Right kidney (tissue), 1 donor: ENCODE data around the gene NELL1.

ENCODE experiments used
- DNase-seq: peaks from one replicate; pipeline ENCODE4 v3.0.0-alpha.2; 2016

Gene NELL1

GRCh38 chr11:21495879-21496278 is 826.5 kb downstream of the NELL1 start:
- DNase-seq: no peak

- no peak for DNase-seq
These were observed 831.9 kb downstream of the NELL1 start for GRCh38 chr11:21501245-21501644.

DNA sequence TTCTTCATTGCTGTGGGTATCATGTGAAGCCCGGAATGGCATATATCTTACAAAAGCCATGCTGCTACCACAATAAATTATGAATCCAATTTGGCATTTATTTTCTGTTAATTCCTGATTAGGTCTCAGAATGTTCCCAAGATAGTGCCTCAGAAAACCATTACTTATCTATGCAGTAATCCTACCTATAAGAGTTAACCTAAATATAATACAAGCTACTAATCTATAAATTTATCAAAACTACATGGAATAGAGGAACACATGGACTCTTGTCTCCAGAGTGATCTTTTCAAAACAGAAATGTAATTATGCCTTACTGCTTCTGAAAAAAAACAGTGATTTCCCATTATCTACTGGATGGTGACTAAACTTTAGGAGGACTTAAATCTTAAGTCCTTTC is 835.7 kb downstream of the NELL1 start:
- DNase-seq: no peak

DNA sequence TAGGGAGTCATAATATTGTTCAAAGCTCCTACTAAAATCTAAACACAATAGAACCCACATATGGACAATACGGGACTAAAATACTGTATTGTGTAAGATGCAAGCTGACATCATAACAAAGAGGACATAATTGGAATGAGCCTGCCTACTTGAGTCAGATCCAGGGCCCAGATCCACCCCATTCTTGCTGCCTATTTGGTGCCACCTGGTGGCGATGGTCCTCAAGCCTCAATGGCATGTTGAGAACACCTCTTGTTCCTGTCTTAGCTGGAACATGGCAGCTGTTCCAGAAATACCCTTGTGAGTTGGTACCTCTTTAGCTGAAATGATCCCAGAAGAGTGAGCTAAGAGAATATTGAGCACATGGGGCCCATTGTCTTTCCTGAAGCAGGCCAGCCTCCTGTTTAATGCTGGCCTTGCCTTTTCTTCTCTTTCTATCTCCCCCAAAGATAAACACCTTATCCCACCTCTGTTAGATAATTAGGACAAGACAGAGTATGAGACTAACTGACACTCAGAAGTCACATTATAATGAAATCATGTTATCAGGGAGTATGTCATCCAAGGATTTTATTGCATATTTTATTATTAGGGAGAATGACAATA is 842.6 kb downstream of the NELL1 start:
- DNase-seq: peak; percentile 8

GRCh38 chr11:21514316-21514715 is 844.9 kb downstream of the NELL1 start:
- no peak for DNase-seq

- no peak for DNase-seq
These were observed 850.9 kb downstream of the NELL1 start for GRCh38 chr11:21520244-21520643.

DNA sequence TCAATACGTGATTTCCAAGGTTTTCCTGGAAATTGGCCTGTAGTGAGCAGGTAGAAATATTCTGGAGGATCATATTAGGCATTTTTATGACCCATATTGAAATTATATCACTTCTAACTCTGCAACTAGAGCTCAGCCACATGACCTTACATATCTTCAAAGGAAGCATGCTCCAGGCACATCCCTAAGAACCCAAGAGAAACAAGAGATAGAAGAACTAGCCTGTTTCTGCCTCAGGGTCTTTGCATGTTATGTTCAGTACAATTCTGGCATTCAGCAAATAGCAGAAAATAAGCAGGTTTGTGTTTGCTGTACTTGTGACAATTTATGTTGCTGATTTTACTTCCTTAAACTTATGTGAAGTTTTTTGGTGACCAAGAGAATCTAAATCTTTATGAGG is 859.8 kb downstream of the NELL1 start:
- no peak for DNase-seq

DNA sequence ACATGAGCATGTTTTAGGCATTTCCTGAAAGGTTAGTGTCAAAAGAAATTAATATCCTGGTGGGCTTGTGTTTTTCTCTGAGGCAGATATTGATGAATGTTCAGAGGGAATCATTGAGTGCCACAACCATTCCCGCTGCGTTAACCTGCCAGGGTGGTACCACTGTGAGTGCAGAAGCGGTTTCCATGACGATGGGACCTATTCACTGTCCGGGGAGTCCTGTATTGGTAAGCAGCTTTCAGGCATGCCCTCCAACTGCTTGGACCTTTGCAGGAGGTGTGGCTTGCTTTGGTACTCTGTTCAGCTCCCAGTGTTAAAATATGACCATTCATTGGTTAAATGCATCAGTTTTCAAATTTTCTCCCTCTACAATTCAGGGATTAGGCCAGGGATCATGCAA is 864.9 kb downstream of the NELL1 start:
- no peak for DNase-seq

DNA sequence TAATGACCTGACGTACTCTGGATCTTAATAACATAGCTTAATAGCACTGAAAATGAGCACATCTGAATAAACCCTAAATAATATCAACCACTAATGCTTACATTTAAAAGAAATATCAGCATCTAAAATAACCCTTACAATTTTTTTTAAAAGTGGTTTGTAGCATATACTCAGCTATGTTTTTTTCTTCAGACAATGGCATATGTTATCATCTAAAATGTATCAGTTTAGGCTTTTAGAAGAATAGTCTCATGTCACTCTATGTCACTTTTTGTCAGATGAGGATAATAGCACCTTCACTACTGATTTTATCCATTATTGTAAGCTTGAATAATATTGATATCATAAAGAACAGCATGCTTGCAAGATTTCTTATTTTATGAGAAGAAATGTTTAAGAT is 868.6 kb downstream of the NELL1 start:
- no peak for DNase-seq

DNA sequence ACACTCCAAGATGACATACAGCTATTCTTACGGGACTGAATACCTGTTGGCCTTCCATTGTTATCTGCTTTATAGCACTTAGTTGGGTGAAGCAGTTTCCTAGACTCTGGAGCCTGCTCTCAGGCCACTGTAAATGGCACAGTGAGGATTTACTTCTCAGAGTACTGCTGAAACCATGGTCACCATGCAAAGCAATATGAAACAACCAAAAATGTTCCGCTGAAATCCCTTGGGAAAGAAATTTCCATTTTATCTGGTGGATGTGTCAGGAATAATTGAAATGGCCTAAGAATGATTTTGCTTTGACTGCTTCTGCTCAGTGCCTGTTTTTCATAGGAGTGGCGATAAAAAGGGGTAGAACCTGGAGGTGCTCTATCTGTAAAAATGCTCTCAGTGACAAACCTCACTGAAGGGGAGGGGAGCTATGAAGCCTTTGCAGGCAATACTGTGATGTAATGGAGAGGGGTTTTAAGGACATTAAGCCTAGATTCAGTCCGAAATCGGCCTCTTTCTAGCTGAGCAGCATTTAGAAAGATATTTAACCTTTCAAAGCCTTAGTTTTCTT is 871.9 kb downstream of the NELL1 start:
- no peak for DNase-seq

- no peak for DNase-seq
These were observed 874.5 kb downstream of the NELL1 start for GRCh38 chr11:21543901-21544300.

DNA sequence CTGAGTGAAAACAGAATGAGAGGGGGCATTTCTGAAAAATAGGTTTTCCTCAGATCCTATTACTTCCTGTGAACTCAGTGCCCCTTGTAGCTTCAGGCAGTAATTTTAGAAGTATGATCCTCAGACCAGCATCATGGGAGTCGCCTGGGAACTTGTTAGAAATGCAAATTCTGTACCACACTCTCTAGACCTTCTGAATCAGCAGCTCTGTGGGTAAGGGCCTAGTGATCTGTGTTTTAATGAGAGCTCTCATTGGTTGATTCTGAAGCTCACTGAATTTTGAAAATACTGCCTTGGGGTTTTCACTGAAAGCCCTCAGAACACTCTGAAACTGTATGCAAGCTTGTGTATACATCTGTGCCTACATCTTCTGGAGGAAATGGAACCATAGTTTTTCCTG is 876.3 kb downstream of the NELL1 start:
- DNase-seq: no peak

- DNase-seq: no peak
These were observed 877.3 kb downstream of the NELL1 start for GRCh38 chr11:21546703-21547102.

DNA sequence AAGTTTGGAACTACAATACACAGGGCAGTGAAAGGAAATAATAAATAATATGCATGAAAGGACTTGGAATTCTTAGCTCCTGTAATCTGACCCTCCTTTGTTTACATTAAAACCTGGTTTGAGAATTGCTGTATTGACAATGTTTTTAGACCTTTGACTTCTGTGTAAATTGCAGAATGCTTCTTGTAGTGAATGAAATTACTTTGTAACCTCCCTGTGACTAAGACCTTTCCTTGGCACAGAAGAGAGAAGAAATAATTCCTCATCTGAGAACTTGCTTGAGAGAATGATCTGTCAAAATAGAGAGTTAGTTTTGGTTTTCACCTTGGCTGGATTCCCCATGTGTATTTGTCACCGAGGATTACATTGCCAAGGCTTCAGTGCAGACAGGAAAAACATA is 883.5 kb downstream of the NELL1 start:
- no peak for DNase-seq

DNA sequence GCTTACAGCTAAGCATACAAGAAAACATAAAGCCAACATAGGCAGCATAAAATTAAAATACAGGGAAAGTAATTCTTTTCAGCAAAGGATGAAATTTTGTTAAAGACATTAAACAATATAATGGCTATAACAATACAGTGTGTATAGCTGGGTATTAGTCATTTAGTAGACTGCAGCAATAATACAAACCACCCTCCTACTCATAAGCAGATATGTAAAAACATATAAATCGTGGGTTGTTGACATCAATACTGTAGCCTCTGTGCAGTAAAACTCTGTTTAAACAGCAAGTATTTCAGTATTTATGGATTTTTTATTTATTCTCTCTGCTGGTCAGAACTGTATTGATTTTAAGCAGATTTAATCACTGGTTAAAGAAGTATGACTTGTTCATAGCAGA is 884.4 kb downstream of the NELL1 start:
- DNase-seq: no peak

DNA sequence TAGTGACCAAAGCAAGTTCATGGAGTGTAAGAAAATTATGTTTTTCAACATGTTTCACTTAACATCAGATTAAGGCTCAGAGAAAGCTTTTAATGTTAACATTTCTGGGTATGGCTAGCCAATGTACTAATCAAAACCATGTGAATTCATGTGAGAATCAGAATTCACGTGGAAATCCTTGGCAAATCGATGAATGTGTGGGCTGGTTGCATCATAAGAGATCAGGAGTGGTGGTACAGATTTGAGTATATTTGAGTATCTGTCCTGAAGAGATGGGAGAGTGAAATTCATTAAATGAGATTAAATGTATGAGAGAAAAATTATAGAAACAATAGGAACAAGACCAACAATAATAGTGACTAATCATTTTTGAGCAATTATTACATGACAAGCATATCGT is 884.9 kb downstream of the NELL1 start:
- no peak for DNase-seq

DNA sequence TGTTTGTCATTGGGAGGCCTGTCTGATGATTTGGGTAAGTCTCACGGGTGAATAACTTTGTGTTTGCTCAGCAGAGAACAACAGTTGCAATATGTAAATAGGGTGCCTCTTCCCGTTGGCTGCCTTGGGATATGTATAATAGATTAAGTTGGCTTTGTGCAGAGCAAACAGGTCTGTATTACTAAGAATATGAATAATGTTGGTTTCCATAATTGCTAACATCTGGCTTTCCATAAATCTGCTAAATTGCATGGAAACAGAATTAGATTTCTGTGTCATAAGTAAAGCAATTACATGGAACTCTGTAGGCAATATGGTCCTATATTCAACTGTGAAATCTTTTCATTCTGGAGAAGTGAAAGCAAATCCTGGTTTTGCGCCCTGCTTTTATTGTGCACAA is 887.5 kb downstream of the NELL1 start:
- no peak for DNase-seq

DNA sequence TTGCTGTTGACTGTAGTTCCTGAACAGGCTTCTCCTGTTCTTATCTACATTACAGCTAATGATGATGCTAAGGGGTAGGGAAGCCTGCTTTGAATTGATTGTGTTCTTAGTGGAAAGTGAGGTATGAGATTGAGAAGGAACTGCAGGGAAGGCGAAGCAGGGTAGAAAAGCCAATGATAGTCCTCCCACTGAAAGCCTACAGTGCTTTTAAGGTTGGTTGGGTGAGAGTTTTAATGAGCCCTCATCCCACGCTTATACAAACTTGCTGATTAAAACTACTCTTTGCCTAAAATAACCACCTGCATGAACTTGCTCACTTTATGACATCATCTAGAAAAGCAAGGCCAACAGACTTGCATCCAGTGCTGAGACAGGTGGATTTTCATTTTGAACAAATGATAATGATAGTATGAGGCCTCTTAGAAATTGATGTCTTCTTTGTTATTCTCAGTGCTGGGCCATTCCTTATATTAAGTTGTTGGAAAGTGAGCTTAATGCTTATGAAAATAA is 891.1 kb downstream of the NELL1 start:
- DNase-seq: no peak

DNA sequence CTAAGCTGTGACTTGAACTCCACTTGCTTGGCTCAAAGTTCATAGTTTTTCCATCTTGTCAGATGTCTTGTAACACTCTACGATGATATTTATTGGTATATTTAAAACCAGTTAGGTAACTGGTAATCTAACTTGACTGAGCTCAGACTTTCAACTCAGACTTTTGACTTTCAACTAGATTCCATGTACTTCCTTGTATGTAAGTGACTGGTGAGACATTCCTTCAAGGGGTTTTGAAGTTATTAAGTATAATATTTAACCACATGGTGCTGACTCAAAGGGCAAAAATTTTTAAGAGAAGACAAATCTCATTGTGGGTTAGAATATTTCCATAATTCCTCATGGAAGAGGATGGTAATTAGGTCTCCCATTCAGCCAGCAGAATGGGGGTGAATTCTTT is 892.2 kb downstream of the NELL1 start:
- DNase-seq: no peak

- DNase-seq: no peak
These were observed 894.7 kb downstream of the NELL1 start for GRCh38 chr11:21564095-21564494.

DNA sequence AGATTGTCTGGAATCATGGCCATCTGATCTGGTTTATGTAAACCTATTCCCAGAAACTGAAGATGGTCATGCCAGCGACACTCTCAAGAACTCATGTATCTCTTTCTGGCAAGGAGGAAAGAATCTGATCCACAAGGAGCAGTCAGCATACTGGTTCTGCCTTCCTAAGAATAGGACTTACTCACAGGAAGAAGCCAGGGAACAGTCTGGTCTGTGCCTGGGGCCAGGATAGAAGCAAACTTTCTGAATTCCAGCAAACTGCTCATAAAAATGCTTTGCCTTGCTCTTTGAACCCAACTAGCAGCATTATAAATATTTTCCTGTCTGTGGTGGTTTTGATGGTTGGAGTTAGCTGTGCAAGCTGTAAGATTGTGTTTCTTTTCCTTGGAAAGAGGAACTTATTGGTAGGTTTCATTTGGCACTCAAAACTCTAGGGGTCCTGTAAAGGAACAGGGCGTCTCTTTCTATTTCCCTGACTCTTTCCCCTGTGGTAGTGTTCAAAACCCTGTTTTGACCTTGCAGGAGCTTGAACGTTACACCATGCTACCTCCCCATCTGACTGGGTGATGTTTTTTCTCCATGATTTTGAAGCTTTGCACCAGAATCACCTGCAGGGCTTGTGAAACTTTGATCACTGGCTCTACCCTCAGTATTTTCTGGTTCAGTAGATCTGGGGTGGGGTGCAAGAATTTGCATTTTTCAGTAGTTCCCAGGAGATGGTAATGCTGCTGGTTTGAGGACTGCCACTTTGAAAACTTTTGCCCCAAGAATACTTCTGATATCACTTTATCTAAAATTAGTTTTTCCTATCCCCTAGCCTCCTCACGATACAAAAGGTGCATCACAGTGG is 895.7 kb downstream of the NELL1 start:
- no peak for DNase-seq

DNA sequence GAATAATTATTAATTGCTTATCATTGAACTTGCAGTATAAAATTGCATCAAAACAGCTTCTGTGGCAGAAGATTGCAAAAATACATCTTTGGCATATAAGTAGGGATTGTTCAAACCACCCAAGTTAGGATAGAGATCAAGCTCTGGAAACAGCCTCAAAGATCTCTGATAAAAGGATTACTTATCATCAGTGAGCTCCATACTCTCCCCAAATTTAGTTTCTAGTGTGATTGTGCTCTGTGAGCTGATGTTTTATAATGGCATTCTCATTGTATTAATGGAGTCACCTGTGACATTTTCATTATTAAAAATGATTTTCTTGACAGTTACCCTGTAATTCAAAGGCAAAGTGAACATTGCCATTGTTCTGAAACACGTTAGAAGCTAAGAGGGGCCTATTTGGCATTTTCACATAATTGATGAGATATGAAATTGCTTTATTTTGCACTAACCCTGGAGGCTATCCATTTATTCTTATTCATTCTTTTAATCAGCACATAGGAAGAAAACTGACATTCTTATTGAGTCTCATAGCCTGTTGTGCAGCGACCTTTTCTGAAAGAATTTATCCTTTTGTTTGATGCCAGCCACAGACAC is 897.2 kb downstream of the NELL1 start:
- DNase-seq: no peak

DNA sequence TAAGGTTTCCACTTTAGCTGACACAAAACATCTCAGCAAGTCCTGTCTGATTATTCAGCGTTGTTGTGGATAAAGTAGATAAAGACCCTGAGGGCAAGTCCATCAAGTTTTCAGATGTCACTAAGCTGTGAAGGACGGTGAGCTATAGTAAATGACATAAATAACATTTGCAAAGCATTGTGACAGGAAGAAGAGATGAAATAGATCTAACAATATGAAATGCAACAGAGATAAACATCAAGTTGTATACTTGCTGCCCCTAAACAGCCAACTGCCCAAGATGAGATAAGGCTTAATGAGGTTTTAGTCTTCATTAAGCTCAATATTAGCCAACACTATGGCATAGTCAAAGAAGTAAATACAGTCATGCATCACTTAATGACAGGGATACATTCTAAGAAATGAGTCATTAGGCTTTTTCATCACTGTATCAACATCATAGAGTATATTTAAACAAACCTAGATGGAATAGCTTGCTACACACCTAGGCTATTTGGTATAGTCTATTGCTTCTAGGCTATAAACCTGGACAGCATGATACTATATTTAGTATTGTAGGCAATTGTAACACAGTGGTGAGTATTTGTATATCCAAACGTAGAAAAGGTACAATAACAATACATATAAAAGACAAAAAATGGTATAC is 898.4 kb downstream of the NELL1 start:
- no peak for DNase-seq
